HEK293T (cell line): ENCODE results near the gene CLC.

Experiments
- FOXA1 ChIP-seq: fragments of 450-650 bp; IDR thresholded peaks from 2 replicates; pipeline ENCODE4 v1.6.1; 2016; ENCODE audit warnings: mild to moderate bottlenecking
- FOXM1 ChIP-seq: fragments of 450-650 bp; IDR thresholded peaks from 2 replicates; pipeline ENCODE4 v1.6.1; 2017; ENCODE audit warnings: mild to moderate bottlenecking, borderline replicate concordance

- no peak for TF ChIP-seq FOXM1
- no peak for TF ChIP-seq FOXA1
These were observed 9.2 kb upstream of the CLC start for GRCh38 chr19:39746836-39747529.
